Parathyroid adenoma (tissue), 2 donors: ENCODE data around the gene COX19.

Experiments used
- H2AFZ ChIP-seq: fragments of 300-600 bp; sonication (generic); one replicate; pipeline ENCODE4 v1.7.0; 2017; ENCODE audit warnings: antibody characterized with exemption, mild to moderate bottlenecking
- H3K27ac ChIP-seq: fragments of 300-600 bp; sonication (generic); one replicate; pipeline ENCODE4 v1.7.0; 2017
- H3K27me3 ChIP-seq: fragments of 300-600 bp; sonication (generic); one replicate; pipeline ENCODE4 v1.7.0; 2017; ENCODE audit warnings: low read length; ENCODE audit not compliant: control insufficient read depth, insufficient read depth
- H3K36me3 ChIP-seq: fragments of 300-600 bp; sonication (generic); one replicate; pipeline ENCODE4 v1.7.0; 2017; ENCODE audit warnings: low read length; ENCODE audit not compliant: control insufficient read depth, insufficient read depth
- H3K4me1 ChIP-seq: fragments of 300-600 bp; sonication (generic); one replicate; pipeline ENCODE4 v1.7.0; 2017; ENCODE audit warnings: control low read depth
- H3K4me2 ChIP-seq: fragments of 300-600 bp; sonication (generic); one replicate; pipeline ENCODE4 v1.7.0; 2017; ENCODE audit warnings: low read length
- H3K4me3 ChIP-seq: fragments of 300-600 bp; sonication (generic); one replicate; pipeline ENCODE4 v1.7.0; 2017; ENCODE audit warnings: low read depth, low read length
- H3K79me2 ChIP-seq: fragments of 300-600 bp; sonication (generic); one replicate; pipeline ENCODE4 v1.7.0; 2017; ENCODE audit warnings: control low read depth
- H3K9ac ChIP-seq: fragments of 300-600 bp; sonication (generic); one replicate; pipeline ENCODE4 v1.7.0; 2017; ENCODE audit warnings: mild to moderate bottlenecking
- H3K9me3 ChIP-seq: fragments of 300-600 bp; sonication (generic); one replicate; pipeline ENCODE4 v1.7.0; 2017; ENCODE audit warnings: low read length; ENCODE audit not compliant: control insufficient read depth
- TF ChIP-seq, protein P1 (sequence below): fragments of 300-600 bp; sonication (generic); IDR thresholded peaks from one replicate; pipeline ENCODE4 v1.7.0; 2017; ENCODE audit warnings: antibody characterized with exemption, mild to moderate bottlenecking
- donor health status: primary hyperparathyroidism.

The COX19 gene

DNA sequence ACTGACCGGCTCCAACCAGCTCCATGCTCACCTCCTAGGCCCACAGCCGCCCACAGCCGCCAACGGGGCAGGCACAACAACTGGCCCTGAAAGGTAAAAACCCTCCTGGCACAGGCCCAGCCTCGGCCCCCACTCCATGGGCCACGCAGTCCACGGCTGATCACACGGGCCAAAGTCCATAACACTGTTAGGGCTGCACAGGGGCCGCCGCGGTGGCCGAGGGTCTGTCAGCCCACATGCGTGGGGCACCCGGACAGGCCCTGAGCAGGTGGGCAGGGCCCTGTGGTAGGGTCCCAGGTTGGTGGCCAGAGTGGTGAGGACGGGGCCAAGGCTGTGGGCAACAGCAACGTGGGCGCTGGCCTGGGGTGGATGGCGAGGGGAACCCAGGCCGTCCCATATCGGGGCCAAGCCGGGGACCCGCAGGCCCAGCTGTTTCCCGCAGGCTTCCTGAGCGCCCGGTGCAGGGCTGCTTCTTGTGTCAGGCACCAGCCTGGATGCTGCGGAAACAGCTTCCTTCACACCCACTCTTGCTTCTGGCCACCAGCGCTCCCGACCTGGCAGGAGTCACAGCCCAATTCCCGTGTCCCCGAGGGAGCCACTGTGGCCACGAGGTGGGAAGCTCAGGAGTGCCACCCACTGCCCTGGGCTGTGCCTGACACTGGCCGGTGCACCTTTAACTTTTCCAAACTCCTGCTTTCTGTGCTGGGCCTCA lies 36.8 kb upstream of the COX19 start:
- H3K27ac ChIP-seq = no peak overlapping the region
- no peaks in the 10 kb centered on the region for H3K79me2 ChIP-seq
- no peaks in the 10 kb centered on the region for H3K4me1 ChIP-seq
- H3K4me2 ChIP-seq = no peak overlapping the region
- no peak overlapping the region for H3K9ac ChIP-seq
- no peaks in the 10 kb centered on the region for H3K9me3 ChIP-seq
- no peaks in the 10 kb centered on the region for H3K27me3 ChIP-seq
- no peak overlapping the region for H2AFZ ChIP-seq
- H3K4me3 ChIP-seq = no peak overlapping the region
- H3K36me3 ChIP-seq = no peaks in the 10 kb centered on the region
- TF ChIP-seq, protein P1, sequence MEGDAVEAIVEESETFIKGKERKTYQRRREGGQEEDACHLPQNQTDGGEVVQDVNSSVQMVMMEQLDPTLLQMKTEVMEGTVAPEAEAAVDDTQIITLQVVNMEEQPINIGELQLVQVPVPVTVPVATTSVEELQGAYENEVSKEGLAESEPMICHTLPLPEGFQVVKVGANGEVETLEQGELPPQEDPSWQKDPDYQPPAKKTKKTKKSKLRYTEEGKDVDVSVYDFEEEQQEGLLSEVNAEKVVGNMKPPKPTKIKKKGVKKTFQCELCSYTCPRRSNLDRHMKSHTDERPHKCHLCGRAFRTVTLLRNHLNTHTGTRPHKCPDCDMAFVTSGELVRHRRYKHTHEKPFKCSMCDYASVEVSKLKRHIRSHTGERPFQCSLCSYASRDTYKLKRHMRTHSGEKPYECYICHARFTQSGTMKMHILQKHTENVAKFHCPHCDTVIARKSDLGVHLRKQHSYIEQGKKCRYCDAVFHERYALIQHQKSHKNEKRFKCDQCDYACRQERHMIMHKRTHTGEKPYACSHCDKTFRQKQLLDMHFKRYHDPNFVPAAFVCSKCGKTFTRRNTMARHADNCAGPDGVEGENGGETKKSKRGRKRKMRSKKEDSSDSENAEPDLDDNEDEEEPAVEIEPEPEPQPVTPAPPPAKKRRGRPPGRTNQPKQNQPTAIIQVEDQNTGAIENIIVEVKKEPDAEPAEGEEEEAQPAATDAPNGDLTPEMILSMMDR = no peak

DNA sequence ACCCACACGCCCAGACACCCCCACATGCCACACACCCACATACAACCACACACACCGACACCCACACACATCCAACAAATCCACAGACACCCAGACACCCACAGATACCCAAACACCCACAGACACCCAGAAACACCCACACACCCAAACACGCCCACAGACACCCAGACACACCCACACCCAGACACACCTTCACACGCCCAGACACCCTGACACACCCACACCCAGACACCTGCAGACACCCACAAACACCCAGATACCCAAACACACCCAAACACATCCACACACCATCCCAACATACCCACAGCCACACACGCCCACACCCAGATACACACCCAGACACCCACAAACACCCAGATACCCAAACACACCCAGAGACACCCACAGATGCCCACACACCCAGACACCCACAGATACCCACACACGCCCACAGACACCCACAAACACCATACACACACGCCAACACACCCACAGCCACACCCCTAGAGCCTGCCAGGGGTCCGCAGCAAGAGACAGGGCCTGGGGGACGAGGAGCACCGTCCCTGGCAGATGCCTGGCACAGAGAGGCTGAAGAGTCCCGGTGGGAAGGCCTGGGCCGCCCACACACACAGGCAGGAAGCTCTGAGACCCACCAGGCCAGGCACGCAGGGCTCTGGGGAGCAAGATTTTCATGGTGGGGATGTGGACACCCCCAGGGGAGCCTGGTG lies 36.1 kb upstream of the COX19 start:
- H3K27me3 ChIP-seq = no peaks in the 10 kb centered on the region

DNA sequence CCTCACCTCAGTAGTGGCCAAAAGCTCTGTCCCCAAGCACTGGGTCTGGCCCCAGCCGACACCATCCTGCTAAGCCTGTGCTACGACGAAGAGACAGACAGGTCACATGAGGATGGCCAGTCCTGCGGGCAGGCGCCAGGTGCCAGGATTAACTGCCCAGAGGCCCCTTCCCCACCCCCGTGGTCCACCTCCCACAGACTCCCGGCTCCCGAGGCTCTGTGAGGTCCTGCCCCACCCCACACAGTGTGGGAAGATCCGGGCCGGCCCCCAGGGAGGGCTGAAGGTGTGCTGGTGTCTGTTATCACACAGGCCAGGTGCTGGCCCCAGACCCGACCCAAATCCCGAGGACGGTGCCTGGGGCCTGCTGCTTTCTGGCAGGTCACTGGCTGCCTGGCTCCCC lies 34.9 kb upstream of the COX19 start:
- TF ChIP-seq, protein P1 = no peak
- Histone ChIP-seq H3K4me1 (no peaks in the 10 kb centered on the region), H3K9me3 (no peaks in the 10 kb centered on the region), H3K36me3 (no peaks in the 10 kb centered on the region), H3K27me3 (no peaks in the 10 kb centered on the region), H3K4me3 (no peak overlapping the region), H3K4me2 (no peak overlapping the region), H3K79me2 (no peaks in the 10 kb centered on the region), H3K27ac (no peak overlapping the region), H2AFZ (no peak overlapping the region), H3K9ac (no peak overlapping the region)

More for the DNA sequence above, 36.1 kb upstream of the COX19 start:
- no peak overlapping the region for H2AFZ ChIP-seq
- no peak overlapping the region for H3K4me2 ChIP-seq
- TF ChIP-seq, protein P1 = no peak
- no peaks in the 10 kb centered on the region for H3K9me3 ChIP-seq
- no peak overlapping the region for H3K9ac ChIP-seq
- no peaks in the 10 kb centered on the region for H3K36me3 ChIP-seq
- no peaks in the 10 kb centered on the region for H3K4me1 ChIP-seq
- H3K27ac ChIP-seq = no peak overlapping the region
- no peak overlapping the region for H3K4me3 ChIP-seq
- H3K79me2 ChIP-seq = no peaks in the 10 kb centered on the region

DNA sequence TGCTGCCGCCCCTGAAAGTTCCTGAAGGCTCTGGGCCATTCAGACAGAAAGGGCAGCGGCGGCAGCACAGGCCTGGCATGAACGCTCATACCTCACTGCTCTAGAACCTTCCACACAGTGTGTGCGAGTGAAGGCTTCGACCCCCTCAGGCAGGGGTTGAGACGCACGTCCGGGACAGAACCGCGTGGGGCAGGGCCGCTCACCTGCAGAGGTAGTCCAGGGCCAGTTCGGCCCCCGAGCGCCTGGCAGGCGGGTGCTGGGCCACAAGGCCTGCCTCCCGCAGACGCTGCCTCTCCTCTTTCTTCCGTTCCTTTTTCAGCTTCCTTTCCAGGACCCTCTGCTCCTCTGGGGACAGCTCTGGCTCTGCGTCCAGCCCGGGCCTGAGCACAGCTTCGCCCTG lies 34.4 kb upstream of the COX19 start:
- H3K36me3 ChIP-seq = no peaks in the 10 kb centered on the region
- TF ChIP-seq, protein P1 = no peak

More for the DNA sequence above, 34.4 kb upstream of the COX19 start:
- Histone ChIP-seq H2AFZ (no peak overlapping the region), H3K4me3 (no peak overlapping the region), H3K79me2 (no peaks in the 10 kb centered on the region), H3K4me2 (no peak overlapping the region), H3K9ac (no peak overlapping the region), H3K27me3 (no peaks in the 10 kb centered on the region), H3K4me1 (no peaks in the 10 kb centered on the region), H3K27ac (no peak overlapping the region), H3K9me3 (no peaks in the 10 kb centered on the region)
